ENCODE data around the gene DAGLA.

DNA sequence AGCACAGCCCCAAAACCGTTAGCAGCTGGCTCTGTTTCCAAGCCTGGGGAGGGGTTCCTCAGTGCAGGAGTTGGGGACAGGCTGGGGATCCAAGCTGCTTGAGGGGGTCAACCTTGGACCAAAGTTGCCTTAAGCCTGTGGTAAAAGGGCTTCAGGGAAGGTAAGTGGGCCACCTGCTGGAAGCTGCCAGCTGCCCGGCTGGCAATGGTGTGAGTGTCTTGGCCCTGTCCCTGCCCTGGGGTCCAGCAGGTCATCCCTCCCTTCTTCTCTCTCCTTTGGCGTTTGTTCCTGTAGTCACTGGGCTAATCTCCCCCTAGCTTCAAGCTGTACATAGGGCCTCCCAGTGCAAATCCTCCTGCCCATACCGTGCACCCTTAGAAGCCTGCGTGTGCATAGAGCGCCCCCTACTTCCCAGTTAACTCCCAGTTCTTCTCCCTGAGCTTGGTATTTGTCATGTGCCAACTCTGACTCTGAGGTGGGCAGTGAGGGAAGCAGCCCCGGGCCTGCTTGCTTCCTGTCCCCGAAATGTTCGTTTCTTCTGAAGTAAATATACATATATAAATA, 107.8 kb downstream of the DAGLA start:
- TF ChIP-seq, protein P1, sequence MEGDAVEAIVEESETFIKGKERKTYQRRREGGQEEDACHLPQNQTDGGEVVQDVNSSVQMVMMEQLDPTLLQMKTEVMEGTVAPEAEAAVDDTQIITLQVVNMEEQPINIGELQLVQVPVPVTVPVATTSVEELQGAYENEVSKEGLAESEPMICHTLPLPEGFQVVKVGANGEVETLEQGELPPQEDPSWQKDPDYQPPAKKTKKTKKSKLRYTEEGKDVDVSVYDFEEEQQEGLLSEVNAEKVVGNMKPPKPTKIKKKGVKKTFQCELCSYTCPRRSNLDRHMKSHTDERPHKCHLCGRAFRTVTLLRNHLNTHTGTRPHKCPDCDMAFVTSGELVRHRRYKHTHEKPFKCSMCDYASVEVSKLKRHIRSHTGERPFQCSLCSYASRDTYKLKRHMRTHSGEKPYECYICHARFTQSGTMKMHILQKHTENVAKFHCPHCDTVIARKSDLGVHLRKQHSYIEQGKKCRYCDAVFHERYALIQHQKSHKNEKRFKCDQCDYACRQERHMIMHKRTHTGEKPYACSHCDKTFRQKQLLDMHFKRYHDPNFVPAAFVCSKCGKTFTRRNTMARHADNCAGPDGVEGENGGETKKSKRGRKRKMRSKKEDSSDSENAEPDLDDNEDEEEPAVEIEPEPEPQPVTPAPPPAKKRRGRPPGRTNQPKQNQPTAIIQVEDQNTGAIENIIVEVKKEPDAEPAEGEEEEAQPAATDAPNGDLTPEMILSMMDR (IDR thresholded peaks at IDR 0.05): peak; percentile 70
- no peak for TF ChIP-seq EZH2 (IDR thresholded peaks at IDR 0.05)

Data from neural progenitor cell (in vitro differentiated cells).